Activated CD4-positive, alpha-beta T cell treated with anti-CD3 and anti-CD28 coated beads for 48 hours (primary cell): ENCODE data around the gene HSPG2.
"Not testable (repeated sequence)": the region's sequence is repeated elsewhere in the genome, so short reads cannot be mapped to it uniquely, and the experiment has no call there.

Experiments used
- DNase-seq: peaks from one replicate; pipeline ENCODE4 v3.0.0-alpha.2; 2020

The HSPG2 gene

DNA sequence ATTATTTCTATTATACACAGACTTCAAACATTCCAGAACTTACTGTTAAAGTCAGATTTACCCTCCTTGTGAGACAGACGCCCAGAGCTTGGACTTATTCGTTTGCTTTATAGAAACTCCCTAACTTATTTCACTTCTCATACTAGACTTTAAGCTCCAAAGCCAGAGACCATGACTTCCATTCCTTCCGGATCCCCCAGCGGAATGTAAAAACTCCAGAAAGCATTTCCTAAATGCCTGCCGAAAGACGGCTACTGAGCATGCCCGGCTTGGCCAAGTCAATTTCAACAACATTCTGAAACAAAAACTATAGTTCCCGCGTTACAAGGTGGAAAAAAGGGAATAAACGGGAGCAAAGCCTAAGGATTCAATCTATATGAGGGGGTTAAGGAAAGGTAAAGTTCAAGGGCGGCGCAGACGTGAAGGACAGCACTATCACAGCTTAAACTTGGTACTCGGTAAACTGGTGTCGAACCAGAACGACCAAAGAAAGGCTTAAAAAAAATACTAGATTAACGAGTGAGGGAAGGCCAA, 155.2 kb downstream of the HSPG2 start:
- no peak for DNase-seq

DNA sequence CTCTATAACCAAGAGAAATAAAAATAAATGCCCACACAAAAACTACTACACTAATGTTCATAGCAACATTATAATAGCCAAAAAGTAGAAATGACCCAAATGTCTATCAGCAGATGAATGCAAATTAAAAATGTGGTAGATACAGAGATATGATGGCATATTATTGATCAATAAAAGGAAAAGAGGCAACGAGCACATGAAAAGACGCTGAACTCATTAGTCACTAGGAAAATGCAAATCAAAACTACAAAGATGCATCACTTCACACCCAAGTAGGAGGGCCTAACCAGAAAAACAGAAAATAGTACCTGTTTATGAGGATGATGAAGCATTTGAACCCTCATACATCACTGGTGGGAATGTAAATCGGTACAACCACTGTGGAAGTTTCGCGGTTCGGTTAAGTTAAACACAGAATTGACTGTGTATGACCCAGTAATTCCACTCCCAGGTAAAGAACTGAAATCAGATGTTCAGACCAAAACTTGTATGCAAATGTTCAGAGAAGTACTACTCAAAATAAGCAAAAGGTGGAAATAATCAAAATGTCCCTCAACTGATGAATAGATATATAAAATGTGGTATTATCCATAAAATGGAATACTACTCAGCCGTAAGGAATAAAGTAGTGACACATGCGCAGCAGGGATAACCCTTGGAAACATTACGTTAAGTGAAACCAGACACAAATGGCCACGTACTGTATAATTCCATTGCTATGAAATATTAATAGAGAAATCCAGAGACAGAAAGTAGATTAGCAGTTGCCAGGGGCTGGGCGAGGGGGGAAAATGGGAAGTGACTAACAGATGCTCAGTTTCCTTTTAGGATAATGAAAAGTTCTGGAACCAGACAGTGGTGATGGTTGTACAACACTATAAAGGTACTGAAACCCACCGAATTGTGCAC, 157.2 kb downstream of the HSPG2 start:
- peak; percentile 67 for DNase-seq

DNA sequence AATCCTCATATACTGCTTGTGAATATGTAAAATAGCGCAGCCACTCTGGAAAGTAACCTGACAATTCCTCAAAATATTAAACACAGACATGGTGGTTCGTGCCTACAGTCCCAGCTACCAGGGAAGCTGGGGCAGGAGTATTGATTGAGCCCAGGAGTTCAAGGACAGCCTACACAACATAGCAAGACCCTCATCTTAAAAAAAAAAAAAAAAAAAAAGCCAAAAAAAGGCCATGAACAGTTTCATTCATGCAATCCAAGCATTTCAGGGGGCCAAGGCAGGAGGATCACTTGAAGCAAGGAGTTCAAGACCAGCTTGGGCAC, 158.7 kb downstream of the HSPG2 start:
- DNase-seq, result no peak

DNA sequence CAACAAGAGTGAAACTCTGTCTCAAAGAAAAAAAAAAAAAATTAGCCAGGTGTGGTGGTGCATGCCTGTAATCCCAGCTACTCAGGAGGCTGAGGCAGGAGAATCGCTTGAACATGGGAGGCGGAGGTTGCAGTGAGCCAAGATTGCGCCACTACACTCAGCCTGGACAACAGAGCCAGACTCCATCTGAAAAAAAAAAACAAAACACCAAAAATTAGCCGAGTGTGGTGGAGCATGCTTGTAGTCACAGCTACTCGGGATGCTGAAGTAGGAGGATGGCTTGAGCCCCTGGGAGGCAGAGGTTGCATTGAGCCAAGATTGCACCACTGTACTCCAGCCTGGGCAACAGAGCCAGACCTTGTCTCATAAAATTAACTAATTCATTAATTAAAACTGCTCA, 160.2 kb downstream of the HSPG2 start:
- not testable (repeated sequence) for DNase-seq

DNA sequence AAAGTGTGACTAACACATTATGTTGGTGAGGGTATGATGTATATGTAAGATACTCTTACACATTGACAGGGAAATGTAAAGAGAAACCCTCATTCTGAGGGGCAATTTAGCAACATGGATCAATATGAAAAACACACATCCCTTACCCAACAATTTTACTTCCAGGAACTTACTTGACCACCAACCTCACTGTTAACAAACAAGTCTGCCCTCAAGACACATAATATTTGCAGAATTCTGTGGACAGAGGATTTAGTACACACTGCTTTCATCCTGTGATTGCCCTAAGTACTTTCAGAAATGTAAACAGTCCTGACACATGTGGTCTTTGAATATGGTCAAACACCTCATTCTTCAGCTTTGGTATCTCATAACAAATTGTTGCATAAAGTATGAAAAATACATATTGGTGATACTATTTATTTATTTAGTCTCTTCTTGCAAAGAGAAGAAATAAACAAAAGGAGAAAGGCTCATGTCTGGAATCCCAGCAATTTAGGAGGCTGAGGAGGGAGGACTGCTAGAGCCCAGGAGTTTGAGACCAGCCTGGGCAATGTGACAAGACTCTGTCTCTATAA, 161.0 kb downstream of the HSPG2 start:
- DNase-seq, result no peak

DNA sequence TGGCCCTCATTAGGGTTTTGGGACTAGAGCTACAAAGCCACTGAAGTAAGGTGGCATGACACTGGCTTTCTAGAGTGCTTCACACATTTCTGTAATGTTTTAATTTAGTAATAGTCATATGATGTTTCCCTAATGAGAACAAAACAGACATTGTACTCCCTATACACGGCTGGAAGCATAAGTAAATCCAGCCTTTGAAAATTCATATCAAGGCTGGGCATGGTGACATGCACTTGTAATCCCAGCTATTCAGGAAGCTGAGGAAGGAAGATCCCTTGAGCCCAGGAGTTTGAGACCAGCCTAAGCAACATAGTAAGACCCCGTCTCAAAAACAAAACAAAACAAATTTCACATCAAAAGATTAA, 161.6 kb downstream of the HSPG2 start:
- no peak for DNase-seq

DNA sequence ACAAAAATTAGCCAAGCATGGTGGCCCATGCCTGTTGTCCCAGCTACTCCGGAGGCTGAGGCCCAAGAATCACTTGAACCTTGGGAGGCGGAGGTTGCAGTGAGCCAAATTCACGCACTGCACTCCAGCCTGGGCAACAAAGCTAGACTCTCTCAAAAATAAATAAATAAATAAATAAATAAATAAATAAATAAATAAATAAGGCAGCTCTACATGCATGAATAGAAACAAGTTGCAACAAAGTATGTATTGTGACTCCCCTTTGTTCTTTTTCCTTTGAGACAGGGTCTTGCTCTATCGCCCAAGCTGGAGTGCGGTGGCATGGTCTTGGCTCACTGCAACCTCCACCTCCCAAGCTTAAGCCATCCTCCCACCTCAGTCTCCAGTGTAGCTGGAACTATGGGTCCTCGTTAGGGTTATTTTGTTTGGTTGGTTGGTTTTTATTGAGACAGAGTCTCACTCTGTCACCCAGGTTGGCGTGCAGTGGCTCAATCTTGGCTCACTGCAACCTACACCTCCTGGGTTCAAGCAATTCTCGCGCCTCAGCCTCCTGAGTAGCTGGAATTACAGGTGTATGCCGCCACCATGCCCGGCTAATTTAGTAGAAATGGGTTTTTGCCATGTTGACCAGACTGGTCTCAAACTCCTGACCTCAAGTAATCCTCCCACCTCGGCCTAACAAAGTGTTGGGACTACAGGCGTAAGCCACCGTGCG, 162.1 kb downstream of the HSPG2 start:
- DNase-seq, result no peak

DNA sequence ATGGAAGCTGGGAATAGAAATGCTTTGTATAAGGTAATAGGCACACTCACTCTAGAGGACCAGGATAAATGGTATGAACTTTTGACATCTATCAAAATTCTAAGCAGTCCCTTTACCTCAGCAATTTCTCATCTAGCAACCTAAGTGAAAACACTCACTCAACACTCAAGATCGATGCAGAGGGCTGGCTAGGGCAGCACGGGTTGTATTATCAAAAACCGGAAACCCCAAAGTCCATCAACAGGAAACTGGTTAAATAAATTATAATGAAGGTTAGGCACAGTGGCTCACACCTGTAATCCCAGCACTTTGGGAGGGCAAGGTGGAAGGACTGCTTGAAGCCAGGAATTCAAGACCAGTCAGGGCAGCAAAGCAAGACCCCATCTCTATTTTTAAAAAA, 163.5 kb downstream of the HSPG2 start:
- DNase-seq, result peak; percentile 21
